ENCODE results near the gene CNTNAP2. TPM values are rescaled to one million over a fixed set of nuclear protein-coding genes. Genes with fewer than 3 reads are reported as not detected.

The CNTNAP2 gene
- total RNA-seq, 1 experiment from 2014 or later: 64.5 TPM

- Histone ChIP-seq H4K8ac (replicated peaks; ENCODE audit: insufficient read length, low read depth, low read length) (no peak overlapping the region), H3K4me1 (ENCODE audit: insufficient read depth, low read length) (no peaks in the 10 kb centered on the region), H3K27ac (ENCODE audit: insufficient read length, low read depth, low read length) (no peak overlapping the region), H2AFZ (ENCODE audit: low read length) (no peak overlapping the region), H2BK20ac (ENCODE audit: low read depth, low read length, poor library complexity, severe bottlenecking) (no peak overlapping the region), H3K18ac (ENCODE audit: insufficient read length, low read depth, low read length) (no peak overlapping the region), H3K79me1 (ENCODE audit: insufficient read depth, low read depth, low read length, poor library complexity, severe bottlenecking) (no peaks in the 10 kb centered on the region), H3K56ac (ENCODE audit: insufficient read length, low read depth, low read length) (no peak overlapping the region), H2BK120ac (ENCODE audit: low read depth, low read length, poor library complexity, severe bottlenecking) (no peak overlapping the region), H3T11ph (ENCODE audit: low read length) (no peak overlapping the region), H3K23me2 (ENCODE audit: insufficient read length, low read depth, low read length, poor library complexity, severe bottlenecking) (no peaks in the 10 kb centered on the region), H3K4ac (ENCODE audit: low read depth, low read length) (no peak overlapping the region), H2BK5ac (ENCODE audit: insufficient read length, low read length) (no peak overlapping the region), H4K20me1 (ENCODE audit: control insufficient read depth, insufficient read depth, insufficient read length) (no peaks in the 10 kb centered on the region), H2BK15ac (ENCODE audit: low read depth, low read length) (no peak overlapping the region), H3K23ac (ENCODE audit: insufficient read length, low read depth, low read length) (no peak overlapping the region), H4K5ac (ENCODE audit: insufficient read length, low read depth, low read length) (no peak overlapping the region), H3K9me3 (ENCODE audit: control insufficient read depth, low read depth, low read length) (peaks cover 9% of the 10 kb centered on the region), H2AK5ac (ENCODE audit: insufficient read length, low read length) (no peak overlapping the region), H3K4me2 (ENCODE audit: insufficient read depth, insufficient read length, low read length) (no peak overlapping the region), H3K27me3 (ENCODE audit: insufficient read depth, low read length) (no peaks in the 10 kb centered on the region), H3K79me2 (ENCODE audit: insufficient read depth, low read length) (no peaks in the 10 kb centered on the region), H3K14ac (ENCODE audit: insufficient read depth, low read length) (no peak overlapping the region), H4K91ac (ENCODE audit: insufficient read length, low read depth, low read length) (no peak overlapping the region), H3K9ac (ENCODE audit: extremely low read depth, insufficient read length, low read length) (no peak overlapping the region), H2BK12ac (ENCODE audit: insufficient read length, low read depth, low read length) (no peak overlapping the region)
- WGBS (ENCODE audit: extremely low coverage, insufficient read length, low lambda C conversion rate): no CpG with 5 or more reads among the region's 1 CpG
- peaks cover 7 to 37% (median 13%) of the 10 kb centered on the region in 3 experiments for H3K36me3 Mint-ChIP-seq (ENCODE audit: insufficient read depth in 1 of 3, low read depth in 3 of 3)
- peaks cover 7% of the 10 kb centered on the region in 2 experiments for H3K4me1 Mint-ChIP-seq
- no peak for TF ChIP-seq CTCF (conservative IDR thresholded peaks at IDR 0.05)
- no peak overlapping the region for H3K4me3 Mint-ChIP-seq
- peaks cover 38 to 40% of the 10 kb centered on the region in 2 experiments for H3K9me3 Mint-ChIP-seq
- H3K27me3 Mint-ChIP-seq (ENCODE audit: low read depth): no peaks in the 10 kb centered on the region
- no peak overlapping the region; a peak in 1 of 7 replicates for H3K27ac Mint-ChIP-seq
- DNase-seq: no peak
Measured at GRCh38 chr7:146514304-146514703, 397.7 kb downstream of the CNTNAP2 start.
